ENCODE measurements around the gene FAM135A. TPM values are rescaled to one million over a fixed set of nuclear protein-coding genes. Genes with fewer than 3 reads are reported as not detected.

FAM135A gene
- total and polyA plus RNA-seq, 10 of the 15 experiments (the other 5 are each of a cell fraction or from before 2014, with no cell fraction given): 3.9 to 24.5 (median 13.7) TPM

DNA sequence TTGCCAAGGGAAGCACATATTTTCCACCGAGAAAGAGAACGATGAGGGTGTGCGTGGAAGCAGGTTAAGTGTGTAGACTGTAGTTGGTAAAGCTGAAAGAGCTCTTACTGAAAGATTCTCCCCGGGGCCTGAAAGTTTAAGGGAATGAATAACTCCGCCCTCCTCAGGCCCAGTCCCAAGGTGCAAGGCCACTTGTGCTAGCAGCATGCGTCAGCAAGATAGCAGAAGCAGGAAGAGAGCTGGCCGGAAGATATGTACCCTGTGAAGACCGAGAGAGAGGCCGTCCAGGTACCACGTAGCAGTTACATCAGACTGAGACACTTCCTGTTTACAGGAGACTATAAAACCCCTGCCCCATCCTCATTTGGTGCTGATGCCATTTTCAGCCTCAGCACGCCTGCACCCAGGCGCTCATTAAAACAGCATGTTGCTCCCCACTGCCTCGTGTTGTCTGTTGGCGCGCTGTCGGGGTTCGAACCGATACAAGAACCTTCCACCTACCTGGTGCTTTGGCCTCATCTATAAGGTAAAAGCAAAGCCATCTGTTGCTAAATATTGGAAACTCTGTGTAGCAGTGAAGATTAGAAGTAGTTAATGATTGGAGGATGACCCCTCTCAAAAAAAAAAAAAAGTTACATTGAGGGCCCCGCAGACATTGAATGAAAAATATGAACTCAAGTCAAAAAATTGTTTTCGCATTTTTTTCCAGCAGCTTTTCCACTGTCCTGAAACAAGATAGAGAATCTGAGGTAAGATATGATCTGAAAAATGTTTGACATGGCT is 18.6 kb upstream of the FAM135A start:
- ChIA-PET CTCF (interaction anchor here (1.0 to 1.4 kb wide), 2 partner anchors 25 to 292 kb away, joined by 4 to 5 read pairs; no protein-coding TSS in a partner anchor), POLR2A (no interaction called here), SMC1A (ENCODE audit: uncharacterized antibody, unreplicated experiment) (interaction anchor here (1.2 to 1.5 kb wide), 2 partner anchors 19 to 173 kb away, joined by 3 read pairs; partner anchors contain the start of gene FAM135A), RAD21 (ENCODE audit: unreplicated experiment) (interaction anchor here (0.6 kb wide), 1 partner anchor 129 kb away, joined by 3 read pairs; no protein-coding TSS in a partner anchor)
- no peaks in the 10 kb centered on the region for H3K79me2 ChIP-seq (ENCODE audit: control insufficient read depth, insufficient read depth, low read length)
- in situ Hi-C loops (cut with MboI) (no loop called here), intact Hi-C loops (cut with micrococcal nuclease; ENCODE audit: unreplicated experiment) (loop anchor here (2.0 kb wide), 1 partner anchor 20 kb away; no protein-coding TSS in a partner anchor)
- ATAC-seq: no peak
- H3K27me3 ChIP-seq (replicated peaks in 1 of 2; ENCODE audit: control insufficient read depth in 2 of 2, insufficient read depth in 2 of 2, low read length in 1 of 2): no peaks in the 10 kb centered on the region; a peak in 2 of 4 replicates
- no peak for DNase-seq (ENCODE audit: low read depth, low spot score)
- H3K36me3 ChIP-seq (ENCODE audit: control insufficient read depth in 2 of 2, insufficient read depth in 2 of 2, low read length in 1 of 2): no peaks in the 10 kb centered on the region
- BruUV-seq (replicated peaks): no TSS peak
- 92% methylated on average over 20 of the region's 20 CpGs for WGBS (ENCODE audit: insufficient coverage, insufficient replicate concordance, low lambda C conversion rate, missing lambda C conversion rate)
- no peaks in the 10 kb centered on the region for H3K9me3 ChIP-seq (replicated peaks; ENCODE audit: control insufficient read depth, insufficient read depth, low read length)
- no peaks in the 10 kb centered on the region for H4K20me1 ChIP-seq (ENCODE audit: control insufficient read depth, insufficient read depth)
- no peak overlapping the region for H3K4me3 ChIP-seq
- no peak overlapping the region for H2AFZ ChIP-seq (ENCODE audit: control insufficient read depth, low read depth, low read length)
- H3K4me1 ChIP-seq (ENCODE audit: control insufficient read depth, insufficient read depth, low read length): no peaks in the 10 kb centered on the region
- no peak for FAIRE-seq
- H3K4me2 ChIP-seq (ENCODE audit: control insufficient read depth, insufficient read depth): no peak overlapping the region
- no peak overlapping the region for H3K9ac ChIP-seq (ENCODE audit: control insufficient read depth, insufficient read depth, low read length)
- no peak overlapping the region for H3K27ac ChIP-seq (ENCODE audit: control insufficient read depth, insufficient read depth)
- TF ChIP-seq SRF (IDR thresholded peaks at IDR 0.05; ENCODE audit: low read depth in 2 of 2, low read length in 2 of 2) (no peak), ASH2L (IDR thresholded peaks at IDR 0.05; ENCODE audit: borderline replicate concordance, low read depth) (no peak), HCFC1 (IDR thresholded peaks at IDR 0.05; ENCODE audit: low read length) (no peak), POLR2AphosphoS5 (IDR thresholded peaks at IDR 0.05; ENCODE audit: low read length) (no peak), JUNB (IDR thresholded peaks at IDR 0.05) (no peak), NR2F1 (conservative IDR thresholded peaks at IDR 0.05) (no peak), RAD21 (IDR thresholded peaks at IDR 0.05; ENCODE audit: insufficient read depth, low read depth, low read length) (no peak), TARDBP (IDR thresholded peaks at IDR 0.05; ENCODE audit: borderline replicate concordance) (no peak), SREBF2 (IDR thresholded peaks at IDR 0.05; ENCODE audit: low read length) (no peak), CBX3 (IDR thresholded peaks at IDR 0.05; ENCODE audit: borderline replicate concordance, low read depth) (no peak), ZNF207 (IDR thresholded peaks at IDR 0.05; ENCODE audit: borderline replicate concordance) (no peak), EED (IDR thresholded peaks at IDR 0.05; ENCODE audit: low read depth) (no peak), ZNF24 (IDR thresholded peaks at IDR 0.05) (no peak)
- TF ChIP-seq, protein P1, sequence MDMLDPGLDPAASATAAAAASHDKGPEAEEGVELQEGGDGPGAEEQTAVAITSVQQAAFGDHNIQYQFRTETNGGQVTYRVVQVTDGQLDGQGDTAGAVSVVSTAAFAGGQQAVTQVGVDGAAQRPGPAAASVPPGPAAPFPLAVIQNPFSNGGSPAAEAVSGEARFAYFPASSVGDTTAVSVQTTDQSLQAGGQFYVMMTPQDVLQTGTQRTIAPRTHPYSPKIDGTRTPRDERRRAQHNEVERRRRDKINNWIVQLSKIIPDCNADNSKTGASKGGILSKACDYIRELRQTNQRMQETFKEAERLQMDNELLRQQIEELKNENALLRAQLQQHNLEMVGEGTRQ (IDR thresholded peaks at IDR 0.05; ENCODE audit: borderline replicate concordance, low read depth, low read length): no peak
- TF ChIP-seq, protein P2, sequence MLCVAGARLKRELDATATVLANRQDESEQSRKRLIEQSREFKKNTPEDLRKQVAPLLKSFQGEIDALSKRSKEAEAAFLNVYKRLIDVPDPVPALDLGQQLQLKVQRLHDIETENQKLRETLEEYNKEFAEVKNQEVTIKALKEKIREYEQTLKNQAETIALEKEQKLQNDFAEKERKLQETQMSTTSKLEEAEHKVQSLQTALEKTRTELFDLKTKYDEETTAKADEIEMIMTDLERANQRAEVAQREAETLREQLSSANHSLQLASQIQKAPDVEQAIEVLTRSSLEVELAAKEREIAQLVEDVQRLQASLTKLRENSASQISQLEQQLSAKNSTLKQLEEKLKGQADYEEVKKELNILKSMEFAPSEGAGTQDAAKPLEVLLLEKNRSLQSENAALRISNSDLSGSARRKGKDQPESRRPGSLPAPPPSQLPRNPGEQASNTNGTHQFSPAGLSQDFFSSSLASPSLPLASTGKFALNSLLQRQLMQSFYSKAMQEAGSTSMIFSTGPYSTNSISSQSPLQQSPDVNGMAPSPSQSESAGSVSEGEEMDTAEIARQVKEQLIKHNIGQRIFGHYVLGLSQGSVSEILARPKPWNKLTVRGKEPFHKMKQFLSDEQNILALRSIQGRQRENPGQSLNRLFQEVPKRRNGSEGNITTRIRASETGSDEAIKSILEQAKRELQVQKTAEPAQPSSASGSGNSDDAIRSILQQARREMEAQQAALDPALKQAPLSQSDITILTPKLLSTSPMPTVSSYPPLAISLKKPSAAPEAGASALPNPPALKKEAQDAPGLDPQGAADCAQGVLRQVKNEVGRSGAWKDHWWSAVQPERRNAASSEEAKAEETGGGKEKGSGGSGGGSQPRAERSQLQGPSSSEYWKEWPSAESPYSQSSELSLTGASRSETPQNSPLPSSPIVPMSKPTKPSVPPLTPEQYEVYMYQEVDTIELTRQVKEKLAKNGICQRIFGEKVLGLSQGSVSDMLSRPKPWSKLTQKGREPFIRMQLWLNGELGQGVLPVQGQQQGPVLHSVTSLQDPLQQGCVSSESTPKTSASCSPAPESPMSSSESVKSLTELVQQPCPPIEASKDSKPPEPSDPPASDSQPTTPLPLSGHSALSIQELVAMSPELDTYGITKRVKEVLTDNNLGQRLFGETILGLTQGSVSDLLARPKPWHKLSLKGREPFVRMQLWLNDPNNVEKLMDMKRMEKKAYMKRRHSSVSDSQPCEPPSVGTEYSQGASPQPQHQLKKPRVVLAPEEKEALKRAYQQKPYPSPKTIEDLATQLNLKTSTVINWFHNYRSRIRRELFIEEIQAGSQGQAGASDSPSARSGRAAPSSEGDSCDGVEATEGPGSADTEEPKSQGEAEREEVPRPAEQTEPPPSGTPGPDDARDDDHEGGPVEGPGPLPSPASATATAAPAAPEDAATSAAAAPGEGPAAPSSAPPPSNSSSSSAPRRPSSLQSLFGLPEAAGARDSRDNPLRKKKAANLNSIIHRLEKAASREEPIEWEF (IDR thresholded peaks at IDR 0.05; ENCODE audit: insufficient replicate concordance, low read depth, low read length): no peak

Measured in GM12878 (cell line).